Transverse colon (tissue), 4 donors: ENCODE measurements around the gene LINGO3. TPM values are rescaled to one million over a fixed set of nuclear protein-coding genes. Genes with fewer than 3 reads are reported as not detected.

Experiments used
- DNase-seq: peaks from one replicate; pipeline ENCODE4 v3.0.0-alpha.2; 2019
- H3K27ac ChIP-seq, 4 donors: fragments of 200-600 bp; sonication (generic); 2 replicates each; pipeline ENCODE4 v1.5.1; 2016 to 2018; ENCODE audit warnings: inconsistent platforms in 4 of 4
- H3K27me3 ChIP-seq: fragments of 200-600 bp; sonication (generic); 2 replicates; pipeline ENCODE4 v1.5.1; 2017; ENCODE audit warnings: inconsistent platforms
- H3K36me3 ChIP-seq, 4 donors: fragments of 200-600 bp; sonication (generic); 2 replicates each; pipeline ENCODE4 v1.5.1; 2017 to 2019; ENCODE audit warnings: inconsistent platforms in 4 of 4
- H3K4me1 ChIP-seq, 4 donors: fragments of 200-600 bp; sonication (generic); 2 replicates each; pipeline ENCODE4 v1.5.1; 2017 to 2020; ENCODE audit warnings: inconsistent platforms in 4 of 4
- H3K4me3 ChIP-seq, 4 donors: fragments of 200-600 bp; sonication (generic); 1 replicate in 1 of 4; 2 replicates in 3 of 4; pipeline versions ENCODE4 v1.5.1 to v1.6.1; 2017 to 2019; ENCODE audit warnings: inconsistent platforms in 4 of 4
- H3K9me3 ChIP-seq, 2 donors: fragments of 200-600 bp; sonication (generic); 2 replicates each; pipeline ENCODE4 v1.5.1; 2017 to 2019; ENCODE audit warnings: inconsistent platforms in 2 of 2
- CTCF ChIP-seq, 5 experiments: fragments of 200-600 bp in 3 of 5; fragments of 450-650 bp in 2 of 5; sonication (generic) in 3 of 5; IDR thresholded peaks; 1 replicate in 2 of 5; 2 replicates in 3 of 5; pipeline ENCODE4 v1.5.1; 2016 to 2017; ENCODE audit warnings: antibody characterized with exemption in 5 of 5, inconsistent platforms in 3 of 5, mild to moderate bottlenecking in 2 of 5, moderate library complexity in 1 of 5
- EP300 ChIP-seq: sonication (generic); formaldehyde crosslinking; IDR thresholded peaks from one replicate; pipeline ENCODE4 v1.6.1; 2017; ENCODE audit warnings: antibody characterized with exemption, low read depth
- POLR2A ChIP-seq: fragments of 450-650 bp; IDR thresholded peaks from one replicate; pipeline ENCODE4 v1.6.1; 2016; ENCODE audit warnings: antibody characterized with exemption, mild to moderate bottlenecking, moderate library complexity
- POLR2AphosphoS5 ChIP-seq, 3 donors: sonication (generic); formaldehyde crosslinking; IDR thresholded peaks; one replicate each; pipeline ENCODE4 v1.6.1; 2016; ENCODE audit warnings: antibody characterized with exemption in 3 of 3
- WGBS, 2 donors: methylation state at CpG; one replicate each; pipeline ENCODE4 v1.1.5; 2018; ENCODE audit warnings: low coverage in 1 of 2; 5-methylcytosine and 5-hydroxymethylcytosine counted together
- in situ Hi-C, 4 donors: fragments of 200-750 bp; cut with MboI; loops; one replicate each; pipeline versions ENCODE4 v1.15.0 to v1.15.1; 2017; ENCODE audit warnings: low sequenced_read_pairs in 3 of 4, low pct_ligation_motif_present in 1 of 4, low pct_unique_long_range_greater_than_20kb in 1 of 4
- intact Hi-C: fragments of 100-400 bp; cut with DNase I; formaldehyde crosslinking; loops from one replicate; pipeline ENCODE4 v1.15.1; 2023; ENCODE audit warnings: low total_unique reads
- total RNA-seq, 4 donors: library from RNA; depleted of rRNA; stranded (reverse); fragments of >200 nt; gene quantifications; one replicate each; pipeline ENCODE4 v1.1.0, GENCODE V29; 2016

The LINGO3 gene
- total RNA-seq, 4 donors from 2014 or later, result 0.27 to 1.5 (median 0.64) TPM; not detected in 1

GRCh38 chr19:2294687-2295335 lies 13.1 kb downstream of the LINGO3 start:
- 51% methylated on average over 26 of the region's 26 CpGs; no CpG with 5 or more reads in 1 of the 2 donors for WGBS, 2 donors
- Histone ChIP-seq H3K4me1 (peaks cover 8 to 32% (median 22%) of the 10 kb centered on the region in 4 donors), H3K4me3 (peak overlapping the region in 1 of 4 donors; percentile 21), H3K9me3 (no peaks in the 10 kb centered on the region), H3K27ac (peak overlapping the region; percentile 37 to 72 (median 50)), H3K36me3 (no peaks in the 10 kb centered on the region), H3K27me3 (peaks cover 73% of the 10 kb centered on the region)
- no peak for DNase-seq
- intact Hi-C loops, result no loop called here
- TF ChIP-seq POLR2AphosphoS5 (IDR thresholded peaks at IDR 0.05), result peak in 2 of 3 donors; percentile 61 to 80
- no peak for TF ChIP-seq CTCF (IDR thresholded peaks at IDR 0.05)
- in situ Hi-C loops, result loop anchor here in 2 of 4 donors (25.0 kb wide), 1 partner anchor 92 kb away; no protein-coding TSS in a partner anchor

- intact Hi-C loops (no loop called here), in situ Hi-C loops (loop anchor here in 2 of 4 donors (25.0 kb wide), 1 partner anchor 96 kb away; no protein-coding TSS in a partner anchor)
- 9% methylated on average over 50 of the region's 67 CpGs; no CpG with 5 or more reads in 1 of the 2 donors for WGBS, 2 donors
- Histone ChIP-seq H3K4me1 (peaks cover 8 to 38% (median 28%) of the 10 kb centered on the region in 4 donors), H3K36me3 (no peaks in the 10 kb centered on the region), H3K27me3 (peaks cover 93% of the 10 kb centered on the region), H3K9me3 (no peaks in the 10 kb centered on the region), H3K27ac (no peak overlapping the region), H3K4me3 (peak overlapping the region in 2 of 4 donors; percentile 38 to 46)
- no peak for DNase-seq
- TF ChIP-seq POLR2AphosphoS5 (IDR thresholded peaks at IDR 0.05) (no peak), POLR2A (no peak), EP300 (no peak), CTCF (IDR thresholded peaks at IDR 0.05) (no peak)
These were observed 16.7 kb downstream of the LINGO3 start for GRCh38 chr19:2291185-2291751.

- 7% methylated on average over 80 of the region's 82 CpGs; no CpG with 5 or more reads in 1 of the 2 donors for WGBS, 2 donors
- intact Hi-C loops, result no loop called here
- TF ChIP-seq POLR2AphosphoS5 (IDR thresholded peaks at IDR 0.05) (no peak), EP300 (no peak), POLR2A (no peak), CTCF (IDR thresholded peaks at IDR 0.05) (no peak)
- Histone ChIP-seq H3K27ac (peak overlapping the region; percentile 18 to 65 (median 55)), H3K9me3 (no peaks in the 10 kb centered on the region), H3K27me3 (peaks cover 86% of the 10 kb centered on the region), H3K4me1 (peaks cover 8 to 38% (median 28%) of the 10 kb centered on the region in 4 donors), H3K36me3 (no peaks in the 10 kb centered on the region), H3K4me3 (peak overlapping the region in 3 of 4 donors; percentile 11 to 46 (median 38))
- peak; percentile 37 for DNase-seq
- in situ Hi-C loops, result loop anchor here in 2 of 4 donors (25.0 kb wide), 1 partner anchor 97 kb away; no protein-coding TSS in a partner anchor
These were observed 17.3 kb downstream of the LINGO3 start for GRCh38 chr19:2290441-2291184.
